Inferior parietal cortex (tissue), 1 donor: ENCODE measurements around the gene PPP2R3C.
A peak's percentile ranks its signal among the peaks of the same experiment; 100 is the strongest.
"Not testable (repeated sequence)": the region's sequence is repeated elsewhere in the genome, so short reads cannot be mapped to it uniquely, and the experiment has no call there.

Experiments used
- DNase-seq: peaks from one replicate; pipeline ENCODE4 v3.0.0-alpha.2; 2016; ENCODE audit errors: extremely low spot score

The PPP2R3C gene

DNA sequence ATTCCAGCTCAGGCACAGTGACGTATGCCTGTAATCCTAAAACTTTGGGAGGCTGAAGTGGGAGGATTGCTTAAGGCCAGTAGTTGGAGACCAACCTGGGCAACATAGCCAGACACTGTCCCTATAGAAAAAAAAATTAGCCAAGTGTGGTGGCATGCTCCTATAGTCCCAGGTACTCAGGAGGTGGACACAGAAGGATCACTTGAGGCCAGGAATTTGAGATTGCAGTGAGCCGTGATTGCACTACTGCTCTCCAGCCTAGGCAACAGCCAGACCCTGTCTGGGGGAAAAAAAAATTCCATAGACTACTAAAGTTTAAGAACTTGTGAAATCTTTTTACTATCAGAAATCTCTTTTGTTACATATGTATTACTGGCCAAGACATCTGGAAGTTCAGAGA lies 69.2 kb downstream of the PPP2R3C start:
- no peak for DNase-seq

DNA sequence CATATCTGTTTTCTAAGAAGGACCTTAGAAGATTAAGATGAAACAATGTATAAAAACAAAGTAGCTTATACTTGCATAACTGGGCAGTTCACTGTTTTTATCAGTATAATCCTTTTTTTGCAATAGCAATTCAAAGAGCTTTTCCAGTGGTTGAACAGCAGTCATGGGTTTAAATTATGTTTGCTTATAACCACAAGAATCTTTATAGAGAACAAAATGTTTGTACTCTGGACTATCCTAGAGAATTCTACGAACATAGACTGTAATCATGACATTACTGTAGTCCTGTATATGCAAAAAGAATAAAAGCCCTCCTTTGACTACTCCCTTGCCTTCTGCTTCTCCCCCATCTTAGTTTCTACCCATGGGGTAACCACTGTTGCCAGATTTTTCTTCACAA lies 70.0 kb downstream of the PPP2R3C start:
- no peak for DNase-seq

DNA sequence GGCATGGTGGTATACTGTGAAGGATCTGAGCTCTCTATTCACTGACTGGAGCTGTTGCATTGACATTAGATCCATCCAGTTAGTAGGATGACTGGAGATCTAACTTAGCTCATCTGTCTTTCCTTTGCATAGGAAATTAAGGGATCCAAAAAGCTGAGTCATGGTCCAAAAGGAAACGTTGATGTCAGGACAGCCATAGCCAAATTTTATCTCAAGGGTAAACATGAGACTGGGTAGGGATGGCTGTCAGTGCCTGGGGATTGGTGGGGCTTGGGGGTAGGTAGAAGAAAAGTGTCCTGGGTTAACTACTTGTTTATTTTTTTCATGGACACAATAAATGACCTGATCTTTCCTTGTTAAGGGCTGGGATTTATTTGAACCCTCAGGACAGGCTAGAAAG lies 71.1 kb downstream of the PPP2R3C start:
- DNase-seq, result peak; percentile 12

DNA sequence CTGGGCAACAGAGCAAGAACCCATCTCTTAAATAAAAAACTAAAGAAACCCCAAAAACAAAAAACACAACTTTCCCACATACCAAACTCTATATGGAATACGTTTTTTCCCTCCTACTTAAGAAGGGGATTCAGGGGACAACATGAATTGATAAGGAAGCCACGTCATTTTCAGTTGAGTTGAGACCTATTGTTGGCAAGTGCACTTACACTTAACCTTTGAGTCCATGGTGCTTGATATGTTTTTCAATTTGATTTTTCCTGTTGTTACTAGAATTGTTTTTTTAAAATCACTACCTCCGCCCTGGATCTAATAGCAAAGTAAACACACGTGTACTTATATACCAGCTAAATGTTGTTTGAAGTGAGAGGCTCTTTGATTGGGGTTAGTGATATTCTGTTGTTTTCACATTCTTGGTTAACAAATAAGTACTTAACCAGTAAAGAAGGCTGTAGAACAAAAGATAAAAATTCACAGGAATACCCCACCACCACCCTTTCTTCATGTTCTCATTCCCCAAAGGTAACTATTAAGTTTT lies 73.7 kb downstream of the PPP2R3C start:
- no peak for DNase-seq

DNA sequence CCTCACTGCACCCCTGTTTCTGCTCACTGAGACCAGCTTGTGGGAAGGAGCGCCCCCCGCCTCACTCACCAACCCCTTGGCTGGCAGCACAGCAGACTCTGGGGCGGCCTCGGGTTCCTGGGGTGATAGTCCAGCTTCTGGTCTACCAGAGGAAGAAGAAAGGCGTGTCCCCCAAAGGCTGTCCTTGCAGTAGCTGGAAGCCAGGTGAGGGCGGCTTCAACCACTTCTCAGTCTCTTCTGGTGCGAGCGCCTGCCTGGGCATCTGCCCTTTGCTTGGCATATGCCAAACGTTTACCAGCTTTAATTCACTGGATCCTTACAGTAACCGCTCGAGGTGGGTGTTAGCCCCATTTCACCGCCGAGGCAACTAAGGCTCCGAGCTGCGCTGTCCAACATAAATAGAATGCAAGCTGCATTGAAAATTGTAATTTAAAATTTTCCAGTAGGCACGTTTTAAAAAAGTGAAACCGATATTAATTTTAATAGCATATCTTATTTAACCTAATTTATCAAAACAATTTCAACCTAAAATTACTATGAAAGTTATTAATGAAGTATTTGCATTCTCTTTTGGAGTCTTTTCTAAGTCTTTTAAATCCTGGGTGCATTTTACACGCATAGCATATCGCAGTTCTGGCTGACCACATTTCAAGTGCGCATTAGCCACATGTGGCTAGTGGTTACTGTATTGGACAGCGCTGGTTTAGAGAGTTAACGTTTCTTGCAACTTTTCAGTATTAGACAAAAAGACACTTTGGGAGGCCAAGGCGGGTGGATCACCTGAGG lies 74.8 kb downstream of the PPP2R3C start:
- peak; percentile 25 for DNase-seq

DNA sequence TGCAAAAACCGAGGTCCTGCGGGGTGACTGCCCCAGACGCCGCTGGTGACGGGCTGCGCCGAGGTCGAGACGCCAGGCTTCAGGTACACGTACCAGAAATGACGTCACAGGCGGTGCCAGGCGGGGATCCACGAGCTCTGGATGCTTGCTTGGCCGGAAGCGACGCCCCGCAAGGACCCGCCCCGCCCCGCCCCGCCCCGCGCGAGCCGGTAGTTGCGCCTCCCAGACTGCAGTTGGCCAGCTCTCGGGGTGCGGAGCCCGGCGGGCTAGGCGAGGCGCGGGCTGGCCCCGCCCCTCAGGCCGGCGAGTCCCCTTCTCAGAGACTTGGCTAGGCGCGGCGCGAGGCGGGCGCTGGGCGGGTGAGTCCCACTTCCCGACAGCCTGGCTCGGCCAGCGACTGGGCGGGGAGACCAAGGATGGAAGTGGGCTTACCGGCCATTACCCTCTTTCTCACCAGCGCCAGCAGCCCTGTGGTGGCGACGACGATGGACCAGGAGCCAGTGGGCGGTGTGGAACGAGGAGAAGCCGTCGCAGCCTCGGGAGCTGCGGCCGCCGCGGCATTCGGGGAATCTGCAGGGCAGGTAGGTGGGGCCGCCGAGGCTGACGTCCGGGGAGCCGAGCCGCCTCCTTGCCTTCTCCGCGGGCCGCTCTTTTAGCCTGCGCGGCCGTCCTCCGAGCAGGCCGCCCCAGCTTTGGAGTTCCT lies 75.6 kb downstream of the PPP2R3C start, which contains the start of gene FAM177A1:
Gene FAM177A1, plus strand, starts transcription at position 225 of the 703 bp plus-strand sequence. Its CDS starts 192 bp downstream, at position 417.
- peak; percentile 95 for DNase-seq

DNA sequence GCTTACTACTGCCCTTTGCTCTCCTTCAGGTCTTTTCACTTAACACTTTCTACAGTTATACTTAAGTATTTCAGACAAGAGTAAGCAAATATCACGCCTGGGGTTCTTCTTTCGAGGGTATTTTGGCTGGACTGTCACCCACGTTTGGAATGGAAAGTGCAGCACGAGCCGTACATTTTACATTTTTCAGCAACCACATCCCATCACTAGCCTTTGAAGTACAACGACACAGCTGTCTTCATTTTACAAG lies 76.1 kb downstream of the PPP2R3C start:
- no peak for DNase-seq

DNA sequence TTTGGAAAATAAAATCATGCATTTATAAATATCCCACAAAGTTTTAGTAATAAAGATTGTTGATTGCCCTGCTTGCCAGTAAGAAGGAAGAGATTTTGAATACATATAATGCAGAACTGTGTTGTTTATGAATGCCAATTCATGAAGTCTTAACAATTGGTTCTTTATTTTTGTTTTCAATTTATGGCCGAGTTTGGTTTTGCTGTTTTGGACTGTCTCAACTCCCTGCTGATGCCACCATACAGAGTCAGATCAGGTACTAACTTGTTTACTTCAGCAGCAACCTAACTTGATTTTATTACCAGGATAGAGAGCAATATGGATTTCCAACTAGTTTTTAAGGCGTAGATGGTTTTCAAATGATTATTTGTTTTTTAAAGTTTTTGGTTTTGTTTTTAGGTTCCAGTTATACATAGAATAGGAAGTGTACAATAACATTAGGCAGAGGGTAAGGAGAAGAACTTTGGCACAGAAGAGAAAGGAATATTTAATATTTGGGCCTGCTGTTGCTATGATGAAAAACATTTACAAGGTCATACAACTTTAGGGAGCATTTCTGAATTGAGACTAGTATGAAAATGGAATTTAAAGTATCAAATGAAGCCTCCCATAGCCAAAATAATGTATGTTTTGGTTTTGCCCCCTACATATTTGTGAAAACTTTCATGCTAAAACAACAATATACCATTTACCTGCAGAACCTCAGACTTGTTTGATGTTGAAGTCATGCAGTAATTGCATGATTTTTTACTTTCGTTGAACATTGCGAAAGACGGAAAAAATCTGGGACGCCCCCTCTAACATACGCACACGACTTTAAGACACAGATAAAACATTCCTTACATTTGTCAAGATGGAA lies 76.6 kb downstream of the PPP2R3C start:
- peak; percentile 44 for DNase-seq

DNA sequence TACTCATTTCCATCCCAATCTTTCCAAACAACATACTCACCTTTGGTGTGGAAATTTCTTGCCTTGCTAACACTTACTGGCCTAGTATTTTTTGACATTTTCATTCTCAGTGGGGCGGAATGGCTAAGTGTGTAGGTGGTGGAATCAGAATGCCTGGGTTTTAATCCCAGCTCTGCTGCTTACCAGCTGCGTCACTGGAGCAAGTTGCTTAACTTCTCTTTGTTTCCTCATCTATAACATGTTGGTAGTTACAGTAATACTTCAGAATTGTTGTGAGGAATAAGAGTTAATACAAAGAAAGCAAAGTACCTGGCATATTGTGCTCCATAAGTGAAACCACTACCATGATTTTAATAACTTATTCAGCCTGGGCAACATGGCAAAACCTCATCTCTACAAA lies 78.7 kb downstream of the PPP2R3C start:
- DNase-seq, result no peak

DNA sequence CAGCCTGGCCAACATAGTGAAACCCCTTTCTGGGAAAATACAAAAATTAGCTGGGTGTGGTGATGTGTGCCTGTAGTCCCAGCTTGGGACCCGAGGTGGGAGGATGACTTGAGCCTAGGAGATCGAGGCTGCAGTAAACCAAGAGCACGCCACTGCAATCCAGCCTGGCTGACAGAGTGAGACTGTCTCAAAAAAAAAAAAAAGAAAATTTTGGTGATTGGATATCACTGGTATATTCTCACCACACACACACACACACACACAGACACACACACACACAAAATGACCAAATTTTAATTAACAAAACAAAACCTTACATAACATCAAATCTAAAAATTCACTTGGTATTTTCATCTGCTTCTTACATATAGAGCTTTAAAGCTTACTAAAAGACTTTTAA lies 79.2 kb downstream of the PPP2R3C start:
- no peak for DNase-seq

DNA sequence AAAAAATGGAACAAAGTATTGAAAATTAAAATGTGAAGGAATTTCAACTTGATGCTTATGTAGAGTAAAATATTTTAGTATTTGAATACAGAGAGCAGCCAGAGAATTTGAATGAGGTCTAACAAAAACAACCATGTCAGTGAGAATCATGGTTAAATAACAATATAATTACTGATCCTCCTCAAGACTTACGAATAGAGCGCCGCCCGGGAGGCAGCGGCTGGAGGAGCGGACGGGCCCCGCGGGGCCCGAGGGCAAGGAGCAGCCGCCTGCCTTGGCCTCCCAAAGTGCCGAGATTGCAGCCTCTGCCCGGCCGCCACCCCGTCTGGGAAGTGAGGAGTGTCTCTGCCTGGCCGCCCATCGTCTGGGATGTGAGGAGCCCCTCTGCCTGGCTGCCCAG lies 83.5 kb downstream of the PPP2R3C start:
- DNase-seq, result not testable (repeated sequence)
